GM21619 (cell line): ENCODE results near the gene THEM5.
"Not testable (repeated sequence)": the region's sequence is repeated elsewhere in the genome, so short reads cannot be mapped to it uniquely, and the experiment has no call there.

Experiments used
- ATAC-seq: cut with Tn5 transposase; IDR thresholded peaks from one replicate; pipeline ENCODE4 v1.9.1; 2021; ENCODE audit not compliant: unreplicated experiment

Gene THEM5

GRCh38 chr1:151853411-151853943 lies at the start of gene THEM5:
TSS of gene THEM5 (minus strand) at chr1:151853712. CDS start at chr1:151853565, 147 bp downstream.
- ATAC-seq = no peak

- no peak for ATAC-seq
Observed at GRCh38 chr1:151902858-151903257, 49.3 kb upstream of the THEM5 start.

- not testable (repeated sequence) for ATAC-seq
Observed at GRCh38 chr1:151900804-151901203, 47.3 kb upstream of the THEM5 start.

- ATAC-seq = no peak
Observed at GRCh38 chr1:151898519-151898991, 45.0 kb upstream of the THEM5 start.

- ATAC-seq = no peak
Observed at GRCh38 chr1:151897991-151898431, 44.5 kb upstream of the THEM5 start.

GRCh38 chr1:151893176-151893924 lies 39.8 kb upstream of the THEM5 start:
- ATAC-seq = no peak

- no peak for ATAC-seq
Observed at GRCh38 chr1:151892190-151892589, 38.7 kb upstream of the THEM5 start.

GRCh38 chr1:151891512-151891911 lies 38.0 kb upstream of the THEM5 start:
- ATAC-seq = no peak

GRCh38 chr1:151888972-151889570 lies 35.6 kb upstream of the THEM5 start:
- ATAC-seq = no peak

- no peak for ATAC-seq
Observed at GRCh38 chr1:151887028-151887427, 33.5 kb upstream of the THEM5 start.

- ATAC-seq = no peak
Observed at GRCh38 chr1:151885479-151885878, 32.0 kb upstream of the THEM5 start.

GRCh38 chr1:151884879-151885278 lies 31.4 kb upstream of the THEM5 start:
- not testable (repeated sequence) for ATAC-seq

GRCh38 chr1:151884445-151884844 lies 30.9 kb upstream of the THEM5 start:
- not testable (repeated sequence) for ATAC-seq

GRCh38 chr1:151883898-151884297 lies 30.4 kb upstream of the THEM5 start:
- ATAC-seq = not testable (repeated sequence)

- not testable (repeated sequence) for ATAC-seq
Observed at GRCh38 chr1:151882918-151883317, 29.4 kb upstream of the THEM5 start.

GRCh38 chr1:151882466-151882865 lies 29.0 kb upstream of the THEM5 start:
- ATAC-seq = no peak

GRCh38 chr1:151881479-151881878 lies 28.0 kb upstream of the THEM5 start:
- no peak for ATAC-seq

- no peak for ATAC-seq
Observed at GRCh38 chr1:151875419-151876097, 22.0 kb upstream of the THEM5 start.

- ATAC-seq = not testable (repeated sequence)
Observed at GRCh38 chr1:151872776-151873175, 19.3 kb upstream of the THEM5 start.

- ATAC-seq = no peak
Observed at GRCh38 chr1:151871284-151872030, 17.9 kb upstream of the THEM5 start.

GRCh38 chr1:151868486-151868885 lies 15.0 kb upstream of the THEM5 start:
- ATAC-seq = no peak
